Measurements from ENCODE around the gene BAIAP2.

DNA sequence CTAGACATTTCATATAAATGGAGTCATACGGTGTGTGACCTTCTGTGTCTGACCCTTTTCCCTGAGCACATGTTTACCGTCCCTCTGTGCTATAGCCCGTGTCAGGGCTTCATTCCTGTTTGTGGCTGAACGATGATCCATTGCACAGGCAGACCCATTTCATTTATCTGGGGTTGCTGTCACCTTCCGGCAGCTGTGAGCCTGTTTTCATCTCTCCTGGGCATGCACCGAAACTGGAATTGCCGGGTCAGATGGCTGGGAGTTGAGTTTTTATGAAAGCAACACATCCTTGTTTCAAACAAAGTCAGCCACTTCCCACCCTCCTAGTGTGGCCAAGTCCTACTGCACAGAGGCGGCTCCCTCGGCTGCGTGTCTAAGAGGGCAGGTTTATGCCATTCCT, 25.5 kb downstream of the BAIAP2 start:
- TF ChIP-seq, protein P1, sequence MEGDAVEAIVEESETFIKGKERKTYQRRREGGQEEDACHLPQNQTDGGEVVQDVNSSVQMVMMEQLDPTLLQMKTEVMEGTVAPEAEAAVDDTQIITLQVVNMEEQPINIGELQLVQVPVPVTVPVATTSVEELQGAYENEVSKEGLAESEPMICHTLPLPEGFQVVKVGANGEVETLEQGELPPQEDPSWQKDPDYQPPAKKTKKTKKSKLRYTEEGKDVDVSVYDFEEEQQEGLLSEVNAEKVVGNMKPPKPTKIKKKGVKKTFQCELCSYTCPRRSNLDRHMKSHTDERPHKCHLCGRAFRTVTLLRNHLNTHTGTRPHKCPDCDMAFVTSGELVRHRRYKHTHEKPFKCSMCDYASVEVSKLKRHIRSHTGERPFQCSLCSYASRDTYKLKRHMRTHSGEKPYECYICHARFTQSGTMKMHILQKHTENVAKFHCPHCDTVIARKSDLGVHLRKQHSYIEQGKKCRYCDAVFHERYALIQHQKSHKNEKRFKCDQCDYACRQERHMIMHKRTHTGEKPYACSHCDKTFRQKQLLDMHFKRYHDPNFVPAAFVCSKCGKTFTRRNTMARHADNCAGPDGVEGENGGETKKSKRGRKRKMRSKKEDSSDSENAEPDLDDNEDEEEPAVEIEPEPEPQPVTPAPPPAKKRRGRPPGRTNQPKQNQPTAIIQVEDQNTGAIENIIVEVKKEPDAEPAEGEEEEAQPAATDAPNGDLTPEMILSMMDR (conservative IDR thresholded peaks at IDR 0.05 in 1 of 2, IDR thresholded peaks at IDR 0.05 in 1 of 2; ENCODE audit: extremely low read depth in 1 of 2, insufficient read depth in 1 of 2, low read depth in 1 of 2, low read length in 2 of 2) = no peak
- TF ChIP-seq EZH2 (IDR thresholded peaks at IDR 0.05; ENCODE audit: borderline replicate concordance, low read length) = no peak
